CD4-positive, alpha-beta T cell (primary cell): ENCODE data around the gene KRTDAP. TPM values are rescaled to one million over a fixed set of nuclear protein-coding genes. Genes with fewer than 3 reads are reported as not detected.

Experiments used
- ATAC-seq: fragments of 200-7000 bp; cut with Tn5 transposase; one replicate; pipeline ENCODE4 v1.10.0; 2022; ENCODE audit warnings: mild to moderate bottlenecking; ENCODE audit not compliant: poor library complexity
- CTCF ChIA-PET: fragments of 350-600 bp; sonication (Branson Sonifier 250); formaldehyde crosslinking; loops from one replicate; lab custom pipeline; 2021; ENCODE audit warnings: antibody characterized with exemption, inconsistent platforms; lab: Charles Lee
- POLR2A ChIA-PET: fragments of 350-600 bp; sonication (Branson Sonifier 250); formaldehyde crosslinking; loops from one replicate; lab custom pipeline; 2021; ENCODE audit warnings: antibody characterized with exemption, inconsistent platforms; lab: Charles Lee
- DNase-seq, 14 experiments: peaks; one replicate each; pipeline ENCODE4 v3.0.0-alpha.2; 2013 to 2020; ENCODE audit warnings: mixed read lengths in 2 of 14
- H3K27ac ChIP-seq, 2 donors: one replicate each; pipeline versions ENCODE4 v1.5.1 to v1.7.0; 2013; ENCODE audit warnings: low read length in 2 of 2, low read depth in 1 of 2, mild to moderate bottlenecking in 1 of 2
- H3K27me3 ChIP-seq, 2 experiments: 1 replicate in 1 of 2; 2 replicates in 1 of 2; pipeline versions ENCODE4 v1.6.1 to v1.7.0; 2013; ENCODE audit warnings: low read length in 2 of 2, control low read depth in 1 of 2, mild to moderate bottlenecking in 1 of 2, moderate library complexity in 1 of 2; ENCODE audit not compliant: insufficient read depth in 2 of 2, control insufficient read depth in 1 of 2
- H3K36me3 ChIP-seq: one replicate; pipeline ENCODE4 v1.6.1; 2013; ENCODE audit warnings: low read length, control low read depth; ENCODE audit not compliant: insufficient read depth
- H3K4me1 ChIP-seq: one replicate; pipeline ENCODE4 v1.6.1; 2013; ENCODE audit warnings: low read length, control low read depth; ENCODE audit not compliant: insufficient read depth
- H3K4me3 ChIP-seq: one replicate; pipeline ENCODE4 v1.5.1; 2013; ENCODE audit warnings: mild to moderate bottlenecking, low read length, moderate library complexity
- H3K9me3 ChIP-seq, 2 experiments: 1 replicate in 1 of 2; 2 replicates in 1 of 2; pipeline versions ENCODE4 v1.6.1 to v1.7.0; 2013; ENCODE audit warnings: low read length in 2 of 2, mild to moderate bottlenecking in 2 of 2, control low read depth in 1 of 2, moderate library complexity in 1 of 2; ENCODE audit not compliant: control insufficient read depth in 1 of 2, insufficient read depth in 1 of 2
- H3K27ac Mint-ChIP-seq: one replicate; pipeline ENCODE4 v1.8.0; 2020; ENCODE audit warnings: mixed read lengths
- H3K27me3 Mint-ChIP-seq: one replicate; pipeline ENCODE4 v1.8.0; 2021; ENCODE audit warnings: mixed read lengths
- H3K36me3 Mint-ChIP-seq: one replicate; pipeline ENCODE4 v1.8.0; 2021; ENCODE audit warnings: low read depth, mixed read lengths
- H3K4me1 Mint-ChIP-seq: one replicate; pipeline ENCODE4 v1.8.0; 2021; ENCODE audit warnings: low read depth, mixed read lengths
- H3K4me3 Mint-ChIP-seq: one replicate; pipeline ENCODE4 v1.8.0; 2020; ENCODE audit warnings: mild to moderate bottlenecking, mixed read lengths
- H3K9me3 Mint-ChIP-seq: one replicate; pipeline ENCODE4 v1.8.0; 2020; ENCODE audit warnings: mixed read lengths
- intact Hi-C, 2 experiments: fragments of 100-400 bp; cut with DNase I in 1 of 2; cut with micrococcal nuclease in 1 of 2; formaldehyde crosslinking; loops; one replicate each; pipeline versions ENCODE4 v1.15.1 to v1.9.0; 2023 to 2025; cut with DNase I, micrococcal nuclease
- total RNA-seq, 174 experiments: library from RNA in 2 of 174; stranded (reverse) in 2 of 174; gene quantifications; one replicate each; pipeline ENCODE4 v1.2.3 and lab custom pipeline; 2021 to 2026
- TF ChIP-seq, protein P1 (sequence below): fragments of 200-600 bp; IDR thresholded peaks from one replicate; pipeline ENCODE4 v1.8.0; 2022; ENCODE audit warnings: antibody characterized with exemption, mild to moderate bottlenecking

KRTDAP gene
- total RNA-seq, 2 experiments from 2014 or later = not detected

DNA sequence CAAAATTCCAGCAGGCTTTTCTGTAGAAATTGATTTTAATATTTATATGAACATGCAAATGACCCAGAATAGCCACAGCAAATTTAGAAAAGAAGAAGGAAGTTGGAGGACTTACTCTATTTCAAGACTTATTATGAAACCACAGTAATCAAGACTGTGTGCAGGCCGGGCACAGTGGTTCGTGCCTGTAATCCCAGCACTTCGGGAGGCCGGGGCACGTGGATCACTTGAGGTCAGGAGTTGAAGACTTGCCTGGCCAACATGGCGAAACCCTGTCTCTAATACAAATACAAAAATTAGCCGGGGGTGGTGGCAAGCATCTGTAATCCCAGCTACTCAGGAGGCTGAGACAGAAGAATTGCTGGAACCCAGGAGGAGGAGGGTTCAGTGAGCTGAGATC lies 48.2 kb downstream of the KRTDAP start:
- intact Hi-C loops = no loop called here
- TF ChIP-seq, protein P1, sequence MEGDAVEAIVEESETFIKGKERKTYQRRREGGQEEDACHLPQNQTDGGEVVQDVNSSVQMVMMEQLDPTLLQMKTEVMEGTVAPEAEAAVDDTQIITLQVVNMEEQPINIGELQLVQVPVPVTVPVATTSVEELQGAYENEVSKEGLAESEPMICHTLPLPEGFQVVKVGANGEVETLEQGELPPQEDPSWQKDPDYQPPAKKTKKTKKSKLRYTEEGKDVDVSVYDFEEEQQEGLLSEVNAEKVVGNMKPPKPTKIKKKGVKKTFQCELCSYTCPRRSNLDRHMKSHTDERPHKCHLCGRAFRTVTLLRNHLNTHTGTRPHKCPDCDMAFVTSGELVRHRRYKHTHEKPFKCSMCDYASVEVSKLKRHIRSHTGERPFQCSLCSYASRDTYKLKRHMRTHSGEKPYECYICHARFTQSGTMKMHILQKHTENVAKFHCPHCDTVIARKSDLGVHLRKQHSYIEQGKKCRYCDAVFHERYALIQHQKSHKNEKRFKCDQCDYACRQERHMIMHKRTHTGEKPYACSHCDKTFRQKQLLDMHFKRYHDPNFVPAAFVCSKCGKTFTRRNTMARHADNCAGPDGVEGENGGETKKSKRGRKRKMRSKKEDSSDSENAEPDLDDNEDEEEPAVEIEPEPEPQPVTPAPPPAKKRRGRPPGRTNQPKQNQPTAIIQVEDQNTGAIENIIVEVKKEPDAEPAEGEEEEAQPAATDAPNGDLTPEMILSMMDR = no peak
- Histone ChIP-seq H3K27me3 (peaks cover 0 to 2% of the 10 kb centered on the region in 2 experiments), H3K27ac (no peak overlapping the region), H3K9me3 (no peaks in the 10 kb centered on the region), H3K4me3 (no peak overlapping the region), H3K4me1 (peaks cover 18% of the 10 kb centered on the region), H3K36me3 (no peaks in the 10 kb centered on the region)
- ATAC-seq = no peak
- Mint-ChIP-seq H3K27ac (no peak overlapping the region), H3K4me1 (peaks cover 13% of the 10 kb centered on the region), H3K27me3 (peaks cover 14% of the 10 kb centered on the region), H3K36me3 (no peaks in the 10 kb centered on the region), H3K4me3 (no peak overlapping the region), H3K9me3 (no peaks in the 10 kb centered on the region)
- ChIA-PET CTCF (no interaction called here), POLR2A (no interaction called here)
- peak in 2 of 14 experiments; percentile 44 to 56 for DNase-seq

DNA sequence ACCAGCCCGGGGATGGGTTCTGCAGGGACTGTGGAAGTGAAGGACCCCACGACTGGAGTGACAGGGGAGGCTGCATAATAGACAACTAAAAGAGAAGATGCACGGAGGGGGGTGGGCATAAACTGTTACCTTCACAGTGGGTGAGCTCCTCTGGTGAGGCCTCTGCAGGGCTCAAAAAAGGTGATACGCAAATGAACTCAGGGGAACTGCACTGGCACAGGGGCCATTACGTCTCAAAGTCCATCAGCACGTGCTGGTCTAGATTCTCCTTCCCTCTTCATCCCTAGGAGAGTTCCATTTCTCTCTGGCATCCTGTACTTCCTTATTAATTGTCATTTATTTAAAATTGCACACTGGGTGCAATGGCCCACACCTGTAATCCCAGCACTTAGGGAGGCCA lies 50.3 kb downstream of the KRTDAP start:
- ATAC-seq = no peak
- intact Hi-C loops = no loop called here

DNA sequence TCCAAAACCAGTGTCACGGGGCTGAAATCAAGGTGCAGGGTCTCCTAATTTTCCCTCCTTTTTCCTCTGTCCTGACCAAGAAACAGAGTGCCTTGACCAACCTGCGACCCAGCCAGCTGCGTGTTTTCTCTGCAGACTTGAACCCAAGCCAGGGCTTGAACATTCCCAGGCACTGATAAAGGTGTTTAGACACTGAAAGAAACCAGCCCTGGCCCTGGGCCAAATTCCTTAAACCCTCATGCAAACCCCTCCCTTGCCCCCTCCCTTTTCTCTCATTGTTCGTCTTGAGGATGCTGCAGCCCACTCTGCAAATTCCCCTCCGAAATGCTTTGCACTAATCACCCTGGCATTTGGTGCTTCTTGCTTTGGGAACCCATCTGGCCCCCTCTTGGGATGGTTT lies 51.7 kb downstream of the KRTDAP start:
- ATAC-seq (no peak), DNase-seq (no peak)
- H3K27me3 Mint-ChIP-seq = peaks cover 33% of the 10 kb centered on the region
- no peak overlapping the region for H3K27ac Mint-ChIP-seq
- Histone ChIP-seq H3K36me3 (no peaks in the 10 kb centered on the region), H3K9me3 (no peaks in the 10 kb centered on the region), H3K4me1 (peaks cover 18% of the 10 kb centered on the region), H3K27me3 (peaks cover 0 to 12% of the 10 kb centered on the region in 2 experiments), H3K4me3 (no peak overlapping the region), H3K27ac (no peak overlapping the region)
- CTCF ChIA-PET = no interaction called here
- H3K4me3 Mint-ChIP-seq = no peak overlapping the region
- POLR2A ChIA-PET = no interaction called here
- H3K9me3 Mint-ChIP-seq = no peaks in the 10 kb centered on the region
- H3K4me1 Mint-ChIP-seq = peaks cover 11% of the 10 kb centered on the region
- TF ChIP-seq, protein P1 = no peak
- intact Hi-C loops = no loop called here
- H3K36me3 Mint-ChIP-seq = no peaks in the 10 kb centered on the region

More for the DNA sequence above, 50.3 kb downstream of the KRTDAP start:
- TF ChIP-seq, protein P1 = no peak
- ChIA-PET CTCF (no interaction called here), POLR2A (no interaction called here)
- Mint-ChIP-seq H3K27me3 (peaks cover 33% of the 10 kb centered on the region), H3K27ac (no peak overlapping the region), H3K4me1 (peaks cover 11% of the 10 kb centered on the region), H3K9me3 (no peaks in the 10 kb centered on the region), H3K4me3 (no peak overlapping the region), H3K36me3 (no peaks in the 10 kb centered on the region)
- Histone ChIP-seq H3K36me3 (no peaks in the 10 kb centered on the region), H3K27ac (no peak overlapping the region), H3K4me3 (no peak overlapping the region), H3K27me3 (peaks cover 0 to 12% of the 10 kb centered on the region in 2 experiments), H3K4me1 (peaks cover 18% of the 10 kb centered on the region), H3K9me3 (no peaks in the 10 kb centered on the region)
- DNase-seq = no peak
